Hypothalamus (tissue), 51 donors: ENCODE results near the gene IFNA2.
A peak's percentile ranks its signal among the peaks of the same experiment; 100 is the strongest.
"Not testable (repeated sequence)": the region's sequence is repeated elsewhere in the genome, so short reads cannot be mapped to it uniquely, and the experiment has no call there.

Source experiments
- DNase-seq, 51 donors: peaks; one replicate each; lab custom pipeline; 2025; lab: John Stamatoyannopoulos, UW

The IFNA2 gene

DNA sequence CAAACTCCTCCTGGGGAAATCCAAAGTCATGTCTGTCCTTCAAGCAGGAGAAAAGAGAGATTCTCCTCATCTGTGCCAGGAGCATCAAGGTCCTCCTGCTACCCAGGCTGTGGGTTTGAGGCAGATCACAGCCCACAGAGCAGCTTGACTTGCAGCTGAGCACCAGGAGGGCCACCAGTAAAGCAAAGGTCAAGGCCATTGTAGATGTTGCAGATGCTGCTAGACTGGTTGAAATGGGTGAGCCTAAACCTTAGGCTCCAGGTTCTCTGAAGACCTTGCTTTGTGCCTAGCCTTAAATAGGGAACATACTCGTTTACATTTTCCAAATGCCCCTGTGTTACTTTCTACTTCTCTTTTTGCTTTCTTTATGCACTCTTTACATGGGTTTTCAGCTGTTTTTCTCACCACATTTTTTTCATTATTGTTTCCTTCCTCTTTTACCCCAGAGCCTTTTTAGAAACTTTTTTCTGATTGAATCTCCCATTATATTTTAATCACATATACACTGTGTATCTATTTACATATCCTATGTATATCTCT, at the start of gene IFNA2:
IFNA2 (minus strand) TSS at position 268 of the 540 bp plus-strand sequence; CDS start at position 199, 69 bp downstream.
- no peak for DNase-seq

GRCh38 chr9:21435015-21435383, 49.8 kb upstream of the IFNA2 start:
- DNase-seq = not testable (repeated sequence)

DNA sequence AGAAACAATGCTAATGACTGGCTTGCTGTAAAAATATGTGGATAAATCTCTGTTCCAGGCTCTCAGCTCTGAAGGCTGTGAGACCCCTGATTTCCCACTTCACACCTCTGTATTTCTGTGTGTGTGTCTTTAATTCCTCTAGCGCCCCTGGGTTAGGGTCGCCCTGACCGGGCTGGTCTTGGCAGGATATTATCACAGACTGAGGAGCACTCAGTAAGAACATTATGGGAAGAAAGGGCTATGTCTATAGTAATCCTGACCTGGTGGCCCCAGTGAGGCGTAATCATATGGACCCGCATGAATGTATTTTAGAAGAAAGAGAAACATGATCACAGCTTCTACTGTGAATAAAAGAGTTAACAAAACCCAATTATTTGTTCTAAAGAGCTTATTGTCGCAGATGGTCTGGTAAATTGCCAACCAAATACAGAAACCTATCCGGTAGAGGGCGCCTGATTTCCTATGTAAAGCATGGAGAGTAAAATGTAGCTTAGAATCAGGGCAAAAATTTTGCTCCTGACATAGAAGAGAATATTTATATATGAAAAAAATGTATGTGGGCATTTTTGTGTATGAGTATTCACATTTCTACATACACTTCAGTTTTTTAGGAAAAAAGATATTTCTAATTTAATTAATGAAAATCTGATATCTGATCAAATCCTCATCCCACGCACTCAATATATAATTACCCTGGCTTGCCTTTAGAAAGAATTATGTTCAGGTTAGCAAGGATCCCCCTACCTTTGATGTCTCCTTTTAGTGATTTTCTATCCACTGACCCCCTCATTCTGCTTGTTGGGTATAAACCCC, 49.2 kb upstream of the IFNA2 start:
- peak in 23 of 51 donors; percentile 0 to 64 (median 12) for DNase-seq

DNA sequence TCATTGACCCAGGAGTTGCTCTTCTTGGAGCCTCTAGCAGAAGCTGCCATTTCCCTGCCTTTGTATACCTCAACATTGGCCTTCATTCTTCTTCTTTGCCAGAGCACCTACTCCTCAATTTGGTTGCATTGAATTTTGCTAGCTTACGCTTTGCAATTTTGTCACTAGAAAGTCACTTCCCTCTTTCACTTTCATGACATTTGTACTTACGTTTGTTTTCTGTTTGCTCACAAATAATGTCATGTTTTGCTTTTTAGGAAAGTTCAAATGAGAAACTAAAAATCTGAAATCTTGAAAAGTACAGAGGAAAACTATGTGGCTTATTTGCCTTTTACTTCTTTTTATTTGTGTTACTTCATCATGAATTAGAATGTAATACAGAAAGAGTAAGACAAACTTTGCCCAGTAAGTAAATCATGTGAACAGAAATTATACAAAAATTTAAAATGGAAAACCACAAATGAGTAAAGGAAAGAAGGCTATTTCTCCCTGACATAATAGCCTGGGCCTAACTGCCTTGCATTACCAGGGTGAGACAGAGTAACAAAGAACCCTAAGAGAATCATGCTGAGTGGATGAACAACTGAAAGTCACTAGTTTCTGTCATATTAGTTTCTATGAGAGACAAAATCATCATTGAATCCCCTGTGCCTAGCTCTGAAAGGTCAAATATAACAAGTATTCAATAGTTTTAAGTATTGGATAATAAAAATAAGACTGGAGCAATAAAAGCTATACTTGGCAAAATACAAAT, 47.7 kb upstream of the IFNA2 start:
- no peak for DNase-seq

DNA sequence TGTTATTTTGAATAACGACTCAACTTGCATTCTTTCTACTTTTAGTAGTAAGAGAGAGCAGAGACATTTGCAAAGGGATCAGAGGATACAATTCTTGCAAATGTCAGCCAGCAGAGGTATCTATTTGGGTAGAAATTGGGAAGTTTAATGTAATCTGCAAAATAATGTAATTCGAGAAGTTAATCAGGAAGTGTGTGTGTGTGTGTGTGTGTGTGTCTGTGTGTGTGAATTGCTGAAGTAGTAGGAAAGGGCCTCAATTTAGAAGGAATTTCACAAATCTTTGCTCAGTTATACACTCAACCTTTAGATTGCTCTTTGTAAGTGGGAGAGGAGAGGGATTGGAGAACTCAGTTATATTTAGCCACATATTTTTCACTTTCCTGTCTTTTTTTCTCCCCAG, 44.0 kb upstream of the IFNA2 start:
- DNase-seq = no peak

DNA sequence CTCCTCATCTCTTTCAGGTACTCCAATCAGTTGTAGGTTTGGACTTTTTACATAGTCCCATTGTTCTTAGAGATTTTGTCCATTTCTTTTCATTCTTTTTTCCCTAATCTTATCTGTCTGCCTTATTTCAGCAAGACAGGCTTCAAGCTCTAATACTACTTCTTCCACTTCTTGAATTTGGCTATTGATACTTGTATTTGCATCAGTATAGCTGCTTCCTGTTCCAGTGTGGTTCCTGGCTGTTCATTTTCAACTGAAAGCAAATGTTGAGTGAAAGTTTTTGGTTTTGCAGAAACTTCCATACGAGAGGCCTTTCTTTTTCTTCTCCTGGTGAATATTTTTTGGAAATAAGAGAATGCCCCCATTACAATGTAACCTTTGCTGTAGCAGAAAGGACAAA, 43.0 kb upstream of the IFNA2 start:
- no peak for DNase-seq

- DNase-seq = no peak
Measured at GRCh38 chr9:21415493-21416267, 30.5 kb upstream of the IFNA2 start.

DNA sequence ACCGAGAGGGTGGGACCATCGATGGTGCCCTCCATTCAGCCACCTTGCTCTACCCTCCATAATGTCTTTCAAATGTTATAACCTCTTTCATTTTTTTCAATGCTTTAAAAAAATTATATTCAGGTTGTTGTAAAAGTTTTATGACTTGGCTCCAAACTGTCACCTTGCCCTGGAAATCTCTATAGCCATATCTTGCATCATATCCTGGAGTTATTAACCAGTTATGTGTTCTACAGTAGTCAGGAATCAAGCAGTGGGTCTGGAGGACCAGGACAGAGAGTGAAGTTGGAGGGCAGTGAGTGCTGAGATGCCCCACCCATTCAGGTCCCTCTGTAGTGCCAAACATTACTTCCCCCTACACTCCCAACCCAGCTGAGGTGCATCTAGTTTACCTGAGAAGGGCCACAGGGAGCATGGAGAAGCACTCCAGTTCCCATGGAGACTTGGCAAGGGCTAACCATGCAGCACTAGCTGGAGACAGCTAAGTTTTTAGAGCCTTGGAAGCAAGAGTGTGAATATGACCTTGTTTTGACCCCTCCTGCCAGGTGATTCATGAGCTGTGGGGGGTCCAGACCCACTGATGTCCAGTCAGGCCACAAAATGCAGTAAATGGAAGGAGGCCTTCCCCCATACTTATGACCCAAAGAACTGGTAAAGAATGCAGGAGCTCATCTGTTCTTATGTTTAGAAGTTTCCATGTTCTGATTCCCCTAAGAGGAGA, 29.2 kb upstream of the IFNA2 start:
- DNase-seq = no peak

DNA sequence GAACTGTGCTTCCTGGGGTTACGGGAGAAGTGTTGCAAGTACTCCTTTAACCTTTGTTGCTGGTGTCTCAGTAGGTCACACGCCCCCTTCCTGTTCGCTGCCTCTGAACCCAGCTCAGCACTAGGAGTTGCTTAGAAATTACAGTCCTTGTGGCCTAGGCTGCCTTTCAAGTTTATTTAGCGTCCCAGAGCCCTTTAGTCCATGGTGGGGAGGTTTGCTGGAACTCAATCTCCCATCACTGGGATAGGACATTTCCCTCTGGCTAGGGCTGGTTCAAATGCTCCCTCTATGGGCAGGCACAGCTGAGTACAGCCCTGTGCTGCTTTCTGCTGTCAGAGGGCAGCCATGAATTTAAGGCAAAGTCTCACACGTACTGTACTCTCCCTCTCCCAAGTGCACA, 28.4 kb upstream of the IFNA2 start:
- peak in 11 of 51 donors; percentile 11 to 35 (median 14) for DNase-seq

GRCh38 chr9:21413151-21413550, 28.0 kb upstream of the IFNA2 start:
- no peak for DNase-seq

DNA sequence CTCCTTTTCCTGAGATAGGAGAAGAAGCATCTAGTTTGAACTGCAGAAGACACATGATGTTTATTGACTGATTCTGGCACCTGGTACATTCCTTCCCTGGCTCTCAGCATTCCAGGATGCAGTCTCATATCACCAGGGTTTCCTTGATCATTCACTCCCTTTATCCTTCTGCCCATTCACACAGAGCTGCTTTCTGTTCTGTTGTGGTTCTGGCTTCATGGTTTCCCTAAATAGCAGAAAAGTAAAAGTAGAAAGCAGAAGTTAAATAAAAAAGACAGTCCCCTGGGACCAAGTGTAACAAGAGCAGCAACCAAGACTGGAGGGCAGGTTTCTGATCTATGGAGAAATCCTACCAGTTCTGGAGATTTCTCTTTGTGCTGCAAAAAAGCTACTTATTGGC, 26.9 kb upstream of the IFNA2 start:
- DNase-seq = no peak

GRCh38 chr9:21408817-21409216, 23.6 kb upstream of the IFNA2 start, which contains the start of gene IFNA8:
IFNA8 (plus strand) TSS chr9:21409117; CDS start chr9:21409177, 60 bp downstream.
- no peak for DNase-seq

DNA sequence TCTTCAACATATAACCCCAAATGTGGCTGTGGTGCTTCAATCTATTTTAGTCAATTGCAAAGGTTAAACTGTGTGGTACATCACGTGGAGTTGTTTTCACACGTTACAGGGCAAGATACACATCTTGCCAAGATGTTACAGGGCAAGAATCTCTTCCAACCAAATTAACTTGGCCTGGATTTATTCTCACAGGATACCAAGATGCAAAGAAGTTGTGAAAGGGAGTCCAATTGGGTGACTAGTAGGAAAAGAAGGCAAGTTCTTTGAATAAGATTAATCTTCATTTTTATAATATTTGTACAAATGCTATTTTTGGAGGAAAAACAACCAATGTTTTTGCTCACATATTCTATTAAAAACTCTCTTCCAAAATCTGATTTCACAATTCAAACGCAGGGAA, 18.9 kb upstream of the IFNA2 start:
- DNase-seq = no peak

DNA sequence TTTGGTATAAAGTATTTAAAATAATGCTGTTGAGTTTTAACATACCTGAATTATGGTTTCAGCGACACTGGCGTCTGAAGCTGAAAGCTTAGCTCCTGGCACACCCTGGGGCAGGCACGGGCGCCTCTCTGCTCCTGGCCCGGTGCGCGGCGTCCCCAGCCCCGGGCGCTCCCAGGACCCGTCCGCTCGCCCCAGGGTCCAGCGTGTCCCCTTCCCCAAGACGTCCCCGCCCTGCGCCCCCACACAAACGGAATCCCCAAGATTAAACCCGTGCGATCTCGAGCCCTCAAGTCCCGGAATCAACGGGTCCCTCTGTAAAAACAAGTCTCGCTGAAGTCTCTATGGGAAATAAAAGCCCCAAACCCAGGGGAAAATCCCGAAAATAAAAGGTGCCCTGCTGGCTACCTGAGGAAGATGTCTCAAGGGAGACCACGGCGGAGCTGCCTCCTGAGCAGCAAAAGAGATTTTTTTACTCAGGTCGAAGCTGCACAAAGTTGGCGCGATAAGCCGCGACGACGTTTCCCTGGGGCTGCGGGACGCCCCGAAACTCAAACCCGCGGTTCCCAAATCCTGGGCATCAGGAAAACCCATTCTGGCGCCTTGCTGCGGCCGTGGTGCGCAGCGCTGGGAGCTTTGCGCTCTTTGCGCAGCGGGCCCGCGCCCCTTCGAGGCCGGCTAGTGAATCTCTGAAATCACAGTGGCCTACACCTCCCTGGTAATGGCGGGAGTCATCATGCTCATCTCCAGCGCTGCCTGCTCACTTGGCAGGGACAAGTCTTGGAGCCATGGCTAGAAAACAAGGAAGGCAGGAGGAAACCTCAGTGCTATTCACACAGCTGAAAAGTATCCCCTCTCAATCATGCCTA, 17.4 kb upstream of the IFNA2 start:
- DNase-seq = peak in 24 of 51 donors; percentile 8 to 66 (median 24)

- DNase-seq = no peak
Measured at GRCh38 chr9:21399956-21400355, 14.8 kb upstream of the IFNA2 start.

- DNase-seq = no peak
Measured at GRCh38 chr9:21398955-21399489, 13.8 kb upstream of the IFNA2 start.

DNA sequence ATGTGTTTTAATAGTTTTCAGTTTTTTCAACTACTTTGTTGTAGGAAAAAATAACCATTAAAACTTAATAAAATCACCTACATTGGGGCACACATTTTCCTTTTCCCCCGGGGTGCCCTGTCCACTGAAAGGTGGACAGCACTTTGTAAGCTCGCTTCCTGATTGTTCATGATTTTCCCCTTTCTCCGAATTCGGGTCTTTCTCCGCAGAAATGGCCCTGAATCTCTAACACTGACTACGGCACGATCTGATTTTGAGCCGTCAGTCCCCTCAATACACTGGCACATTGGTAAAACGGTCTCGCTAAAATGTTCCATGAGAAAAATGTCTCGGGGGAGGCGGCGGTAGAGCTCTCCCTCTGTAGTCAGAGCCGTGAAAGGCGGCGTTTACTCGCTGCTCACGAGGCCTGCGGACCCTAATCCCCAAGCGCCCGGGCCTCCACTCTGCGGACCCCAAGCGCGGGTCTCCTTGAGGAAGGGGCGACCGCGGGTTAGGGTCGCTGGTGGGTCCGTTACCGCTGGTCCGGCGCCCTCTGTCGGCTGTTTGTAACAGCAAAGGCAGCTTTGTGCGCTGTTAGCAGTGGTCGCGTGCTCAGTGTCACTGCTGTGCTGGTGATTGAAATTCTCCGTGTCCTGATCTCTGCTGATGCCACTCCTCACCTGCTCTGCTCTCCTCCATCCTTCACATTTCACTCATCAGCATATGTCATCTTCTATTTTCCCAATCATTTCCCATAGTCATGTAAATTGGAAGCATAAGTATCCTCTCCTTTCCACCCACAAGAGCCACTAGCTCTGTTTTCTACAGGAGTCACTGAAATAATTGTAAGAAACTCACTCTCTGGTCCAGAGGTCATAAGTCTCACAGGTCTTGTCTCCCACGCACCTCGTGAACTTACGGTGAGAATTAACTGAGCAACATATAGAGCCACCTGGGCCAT, 10.8 kb upstream of the IFNA2 start:
- peak in 41 of 51 donors; percentile 17 to 78 (median 41) for DNase-seq

- no peak for DNase-seq
Measured at GRCh38 chr9:21392270-21392669, 7.1 kb upstream of the IFNA2 start.
